HFFc6 (cell line): ENCODE data around the gene FLYWCH2. TPM values are rescaled to one million over a fixed set of nuclear protein-coding genes. Genes with fewer than 3 reads are reported as not detected.
A peak's percentile ranks its signal among the peaks of the same experiment; 100 is the strongest.

ENCODE experiments used
- DNase-seq: peaks from one replicate; pipeline ENCODE4 v3.0.0-alpha.2; 2018
- H3K27ac Mint-ChIP-seq: 2 replicates; pipeline ENCODE4 v1.8.0; 2020; ENCODE audit warnings: mild to moderate bottlenecking, mixed read lengths
- H3K27me3 Mint-ChIP-seq: 2 replicates; pipeline ENCODE4 v1.8.0; 2021; ENCODE audit warnings: mild to moderate bottlenecking, moderate library complexity, mixed read lengths; ENCODE audit not compliant: insufficient read depth
- H3K36me3 Mint-ChIP-seq: 2 replicates; pipeline ENCODE4 v1.8.0; 2021; ENCODE audit warnings: low read depth, mixed read lengths
- H3K4me1 Mint-ChIP-seq: 2 replicates; pipeline ENCODE4 v1.8.0; 2020; ENCODE audit warnings: low read depth, mixed read lengths
- H3K4me3 Mint-ChIP-seq: 2 replicates; pipeline ENCODE4 v1.8.0; 2020; ENCODE audit warnings: mild to moderate bottlenecking, moderate library complexity, mixed read lengths
- H3K9me3 Mint-ChIP-seq: 2 replicates; pipeline ENCODE4 v1.8.0; 2020; ENCODE audit warnings: mild to moderate bottlenecking, mixed read lengths
- total RNA-seq, 6 experiments: library from RNA; stranded (reverse); fragmentation: NEBNext Ultra II Directional; extraction: Animal tissue kit (Norgen Biotek cat#: 25700); gene quantifications; 2 replicates in 1 of 6; 3 replicates in 5 of 6; pipeline ENCODE4 v1.2.3, GENCODE V29; 2021
- TF ChIP-seq, protein P1 (sequence below): fragments of 200-600 bp; sonication (generic); IDR thresholded peaks from 2 replicates; pipeline ENCODE4 v1.5.0; 2021; ENCODE audit warnings: antibody characterized with exemption, mild to moderate bottlenecking

The FLYWCH2 gene
- total RNA-seq, 6 experiments from 2014 or later = 24.5 to 29.3 (median 26.1) TPM

DNA sequence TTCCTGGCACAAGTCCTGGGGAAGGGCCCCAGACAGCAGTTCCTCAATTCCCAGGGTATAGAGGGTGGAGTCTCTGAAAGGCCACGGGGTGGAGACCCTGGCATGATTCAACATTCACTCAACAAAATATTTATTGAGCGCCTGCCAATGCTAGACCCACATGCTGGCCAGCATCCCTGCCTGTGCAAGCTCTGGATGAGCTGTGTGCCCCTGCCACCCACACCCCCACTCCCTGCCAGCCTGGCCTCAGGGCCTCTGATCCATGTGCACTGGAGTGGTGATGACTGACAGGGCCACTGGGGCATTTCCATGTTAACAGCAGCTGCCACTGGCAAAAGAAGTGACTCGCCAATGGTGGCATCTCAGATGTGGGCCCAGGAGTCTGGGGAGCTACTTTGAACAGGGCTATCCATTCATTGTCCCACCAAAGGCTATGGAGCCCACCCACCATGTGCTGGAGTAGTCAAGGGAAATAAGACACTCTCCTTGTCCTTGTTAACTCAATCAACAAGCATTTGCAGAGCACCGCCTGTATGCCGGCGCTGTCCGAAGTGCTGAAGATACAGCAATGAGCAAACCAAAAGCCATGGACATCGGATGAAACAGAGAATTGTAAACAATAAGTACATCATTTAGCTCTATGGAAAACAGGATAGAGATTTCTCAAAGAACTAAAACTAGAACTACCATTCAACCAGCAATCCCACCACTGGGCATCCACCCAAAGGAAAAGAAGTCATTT, 22.0 kb upstream of the FLYWCH2 start:
- TF ChIP-seq, protein P1, sequence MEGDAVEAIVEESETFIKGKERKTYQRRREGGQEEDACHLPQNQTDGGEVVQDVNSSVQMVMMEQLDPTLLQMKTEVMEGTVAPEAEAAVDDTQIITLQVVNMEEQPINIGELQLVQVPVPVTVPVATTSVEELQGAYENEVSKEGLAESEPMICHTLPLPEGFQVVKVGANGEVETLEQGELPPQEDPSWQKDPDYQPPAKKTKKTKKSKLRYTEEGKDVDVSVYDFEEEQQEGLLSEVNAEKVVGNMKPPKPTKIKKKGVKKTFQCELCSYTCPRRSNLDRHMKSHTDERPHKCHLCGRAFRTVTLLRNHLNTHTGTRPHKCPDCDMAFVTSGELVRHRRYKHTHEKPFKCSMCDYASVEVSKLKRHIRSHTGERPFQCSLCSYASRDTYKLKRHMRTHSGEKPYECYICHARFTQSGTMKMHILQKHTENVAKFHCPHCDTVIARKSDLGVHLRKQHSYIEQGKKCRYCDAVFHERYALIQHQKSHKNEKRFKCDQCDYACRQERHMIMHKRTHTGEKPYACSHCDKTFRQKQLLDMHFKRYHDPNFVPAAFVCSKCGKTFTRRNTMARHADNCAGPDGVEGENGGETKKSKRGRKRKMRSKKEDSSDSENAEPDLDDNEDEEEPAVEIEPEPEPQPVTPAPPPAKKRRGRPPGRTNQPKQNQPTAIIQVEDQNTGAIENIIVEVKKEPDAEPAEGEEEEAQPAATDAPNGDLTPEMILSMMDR = no peak
- H3K27me3 Mint-ChIP-seq = peaks cover 1% of the 10 kb centered on the region; the same call in 1 of the 2 replicates
- no peak overlapping the region for H3K27ac Mint-ChIP-seq
- DNase-seq = no peak
- peaks cover 6% of the 10 kb centered on the region; the same call in 1 of the 2 replicates for H3K36me3 Mint-ChIP-seq
- H3K9me3 Mint-ChIP-seq = peaks cover 6% of the 10 kb centered on the region
- H3K4me3 Mint-ChIP-seq = no peak overlapping the region
- H3K4me1 Mint-ChIP-seq = peaks cover 6% of the 10 kb centered on the region

DNA sequence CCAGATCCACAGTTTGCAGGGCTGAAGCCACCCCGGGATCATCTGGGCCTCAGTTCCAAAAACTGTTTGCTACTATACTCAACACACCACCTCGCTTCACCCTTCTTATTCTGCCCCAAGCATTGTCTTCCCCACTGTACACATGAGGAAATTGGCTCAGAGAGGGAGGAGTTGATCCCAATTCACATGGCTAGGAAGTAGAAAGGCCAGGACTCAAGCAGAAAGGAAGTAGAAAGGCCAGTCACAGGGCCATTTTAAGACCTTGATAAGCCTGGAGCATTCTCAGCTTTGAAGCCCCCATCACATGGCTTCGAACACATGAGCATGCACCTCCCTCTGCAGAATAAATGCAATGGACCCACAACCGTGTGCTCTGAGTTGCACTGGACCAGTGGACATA, 17.4 kb upstream of the FLYWCH2 start:
- Mint-ChIP-seq H3K27me3 (peaks cover 6% of the 10 kb centered on the region; the same call in 1 of the 2 replicates), H3K9me3 (peaks cover 6% of the 10 kb centered on the region), H3K36me3 (peaks cover 6% of the 10 kb centered on the region; the same call in 1 of the 2 replicates)

DNA sequence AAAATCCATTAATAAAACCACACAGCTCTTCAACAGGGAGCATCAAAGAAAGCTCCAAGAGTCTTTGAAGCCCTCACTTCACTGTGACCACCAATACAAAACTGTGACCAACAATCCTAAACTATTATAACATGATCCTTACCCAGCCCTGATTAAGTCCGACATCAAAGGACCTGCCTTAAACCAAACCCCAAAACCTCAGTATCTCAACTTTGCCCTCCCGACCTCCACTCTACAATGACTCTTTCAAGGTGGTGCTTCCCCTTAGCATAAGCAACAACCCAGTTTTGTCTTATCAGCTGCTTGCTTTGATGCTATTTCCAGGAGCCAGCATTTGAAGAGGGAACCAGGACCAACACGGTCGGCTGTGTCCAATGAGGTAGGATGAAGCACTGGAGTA, 16.6 kb upstream of the FLYWCH2 start:
- Mint-ChIP-seq H3K36me3 (peaks cover under 1% of the 10 kb centered on the region; the same call in 1 of the 2 replicates), H3K9me3 (peaks cover 1% of the 10 kb centered on the region; the same call in 1 of the 2 replicates), H3K27ac (no peak overlapping the region; the same call in 1 of the 2 replicates), H3K4me1 (peaks cover 13% of the 10 kb centered on the region), H3K4me3 (no peak overlapping the region), H3K27me3 (peaks cover 6% of the 10 kb centered on the region; the same call in 1 of the 2 replicates)
- TF ChIP-seq, protein P1 = no peak
- no peak for DNase-seq

More for the DNA sequence above, 17.4 kb upstream of the FLYWCH2 start:
- Mint-ChIP-seq H3K4me1 (peaks cover 13% of the 10 kb centered on the region), H3K4me3 (no peak overlapping the region), H3K27ac (no peak overlapping the region)
- TF ChIP-seq, protein P1 = no peak
- DNase-seq = no peak

DNA sequence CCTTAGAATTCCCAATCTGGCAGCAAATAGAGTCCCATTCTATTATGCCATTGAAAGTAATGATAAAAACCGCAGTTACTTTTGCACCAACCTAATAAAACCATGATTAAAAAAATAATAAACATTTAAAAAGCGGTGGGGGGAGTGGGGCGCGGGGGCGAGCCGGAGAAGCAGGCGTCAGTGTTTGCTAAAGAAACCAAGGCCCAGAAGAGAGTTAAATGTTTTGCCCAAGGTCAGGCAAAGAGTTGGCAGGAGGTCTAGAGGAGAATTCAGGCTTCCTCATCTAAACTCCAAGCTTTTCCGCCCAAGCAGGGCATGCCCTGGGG, 15.4 kb upstream of the FLYWCH2 start:
- Mint-ChIP-seq H3K9me3 (no peaks in the 10 kb centered on the region), H3K27me3 (peaks cover 6% of the 10 kb centered on the region; the same call in 1 of the 2 replicates), H3K4me1 (peaks cover 14% of the 10 kb centered on the region), H3K27ac (peak overlapping the region; percentile 98), H3K4me3 (peak overlapping the region; percentile 90), H3K36me3 (no peaks in the 10 kb centered on the region)
- no peak for DNase-seq
- TF ChIP-seq, protein P1 = no peak

DNA sequence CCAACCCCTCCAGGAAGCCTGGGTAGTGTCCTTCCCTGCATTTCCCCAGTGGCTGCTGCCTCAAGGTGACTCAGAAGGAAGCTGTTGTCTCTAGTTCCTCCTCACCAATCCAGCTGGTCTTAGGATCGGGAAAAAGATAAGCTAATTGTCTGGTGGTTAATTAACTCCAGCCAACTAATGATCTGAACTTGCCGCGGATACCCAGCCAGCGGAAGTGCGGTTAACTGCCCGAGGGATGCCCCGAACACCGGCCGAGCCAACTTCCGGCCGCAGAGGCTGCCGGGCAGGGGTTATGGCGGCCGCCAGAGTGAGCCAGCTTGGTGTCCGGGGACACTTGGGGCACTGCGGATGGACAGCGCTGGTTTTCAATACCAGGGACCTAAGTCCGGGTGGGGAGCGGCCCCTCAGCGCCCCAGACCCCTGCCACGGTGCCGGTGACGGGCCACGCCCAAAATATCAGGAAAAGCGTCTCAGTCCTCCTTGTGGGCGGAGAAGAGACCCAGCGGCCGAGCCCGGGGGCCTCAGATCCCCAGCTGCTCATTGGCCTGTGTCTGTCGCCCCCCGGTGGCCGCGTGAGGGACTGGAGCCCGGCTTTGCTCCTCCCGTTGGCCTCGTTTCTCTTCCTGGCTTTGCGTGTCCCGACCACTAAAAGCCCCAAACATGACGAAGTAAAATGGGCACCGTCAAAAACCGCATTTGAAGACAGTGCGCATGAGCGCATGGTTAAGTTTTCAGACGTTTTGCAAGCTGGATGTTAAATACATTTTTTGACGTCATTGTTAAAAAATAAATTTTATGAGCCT, 14.8 kb upstream of the FLYWCH2 start:
- no peaks in the 10 kb centered on the region for H3K36me3 Mint-ChIP-seq
- H3K4me1 Mint-ChIP-seq = peaks cover 19% of the 10 kb centered on the region
- TF ChIP-seq, protein P1 = peak; percentile 99
- peak overlapping the region; percentile 90 for H3K4me3 Mint-ChIP-seq
- peaks cover 6% of the 10 kb centered on the region; the same call in 1 of the 2 replicates for H3K27me3 Mint-ChIP-seq
- no peaks in the 10 kb centered on the region for H3K9me3 Mint-ChIP-seq
- peak overlapping the region; percentile 98 for H3K27ac Mint-ChIP-seq
- DNase-seq = peak; percentile 93
